Measurements from ENCODE around the gene MRPL42. TPM values are rescaled to one million over a fixed set of nuclear protein-coding genes. Genes with fewer than 3 reads are reported as not detected.

Gene MRPL42
- total RNA-seq, 1 experiment from 2014 or later = 117 TPM

DNA sequence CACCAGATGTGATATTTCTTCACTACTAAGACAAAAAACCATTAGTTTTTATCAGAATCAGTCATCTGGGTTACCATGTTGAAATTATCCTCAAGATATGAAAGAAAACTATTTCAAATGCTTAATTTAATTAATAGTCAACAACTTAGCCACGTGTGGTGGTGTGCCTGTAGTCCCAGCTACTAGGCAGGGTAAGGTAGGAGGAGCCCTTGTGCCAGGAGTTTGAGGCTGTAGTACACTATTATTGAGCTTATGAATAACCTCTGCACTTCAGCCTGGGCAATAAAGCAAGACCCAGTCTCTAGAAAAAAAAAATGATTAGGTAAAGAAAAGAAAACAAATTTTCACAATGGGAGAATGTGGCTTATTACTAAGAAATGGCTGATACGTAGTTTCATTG is 33.4 kb downstream of the MRPL42 start:
- peaks cover 2% of the 10 kb centered on the region for H3K36me3 ChIP-seq (replicated peaks; ENCODE audit: control insufficient read depth, insufficient read depth, low read length)
- DNase-seq = no peak
- H3K27me3 ChIP-seq (ENCODE audit: control insufficient read depth, insufficient read depth, low read length) = no peaks in the 10 kb centered on the region
- no peak overlapping the region for H3K4me3 ChIP-seq (ENCODE audit: insufficient read depth, low read depth, low read length)

GRCh38 chr12:93502802-93503623 is 35.7 kb downstream of the MRPL42 start:
- H3K36me3 ChIP-seq (replicated peaks; ENCODE audit: control insufficient read depth, insufficient read depth, low read length) = peaks cover 2% of the 10 kb centered on the region
- no peak for DNase-seq
- no peaks in the 10 kb centered on the region for H3K27me3 ChIP-seq (ENCODE audit: control insufficient read depth, insufficient read depth, low read length)
- no peak overlapping the region for H3K4me3 ChIP-seq (ENCODE audit: insufficient read depth, low read depth, low read length)

DNA sequence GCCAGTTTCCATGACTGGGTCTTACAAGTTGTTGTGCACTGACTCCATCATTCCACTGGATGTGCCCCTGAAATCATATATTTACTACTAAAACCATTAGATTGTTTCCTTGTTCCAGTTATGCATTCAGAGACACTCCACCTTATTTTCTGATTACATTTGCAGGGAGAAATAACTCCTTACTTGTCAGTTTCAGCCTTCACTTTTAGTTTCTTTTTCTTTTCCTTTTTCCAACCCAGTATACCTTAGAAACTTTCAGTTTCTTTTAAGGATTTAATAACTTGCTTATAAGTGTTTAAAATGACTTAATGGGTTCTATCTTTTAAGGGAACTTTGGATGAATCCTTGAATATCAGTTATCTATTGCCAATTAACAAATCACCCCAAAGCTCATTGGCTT is 39.9 kb downstream of the MRPL42 start:
- Histone ChIP-seq H3K36me3 (replicated peaks; ENCODE audit: control insufficient read depth, insufficient read depth, low read length) (peaks cover 2% of the 10 kb centered on the region), H3K4me3 (ENCODE audit: insufficient read depth, low read depth, low read length) (no peak overlapping the region), H3K27me3 (ENCODE audit: control insufficient read depth, insufficient read depth, low read length) (no peaks in the 10 kb centered on the region)
- no peak for DNase-seq

- Histone ChIP-seq H3K4me3 (ENCODE audit: insufficient read depth, low read depth, low read length) (no peak overlapping the region), H3K36me3 (replicated peaks; ENCODE audit: control insufficient read depth, insufficient read depth, low read length) (no peaks in the 10 kb centered on the region; the same call in 1 of the 2 replicates), H3K27me3 (ENCODE audit: control insufficient read depth, insufficient read depth, low read length) (no peaks in the 10 kb centered on the region)
- no peak for DNase-seq
These were observed 42.2 kb downstream of the MRPL42 start for GRCh38 chr12:93509506-93509905.

- H3K36me3 ChIP-seq (replicated peaks; ENCODE audit: control insufficient read depth, insufficient read depth, low read length) = no peaks in the 10 kb centered on the region
- no peaks in the 10 kb centered on the region for H3K27me3 ChIP-seq (ENCODE audit: control insufficient read depth, insufficient read depth, low read length)
- H3K4me3 ChIP-seq (ENCODE audit: insufficient read depth, low read depth, low read length) = no peak overlapping the region
- DNase-seq = no peak
These were observed 47.5 kb downstream of the MRPL42 start for GRCh38 chr12:93514853-93515252.

- Histone ChIP-seq H3K4me3 (ENCODE audit: insufficient read depth, low read depth, low read length) (no peak overlapping the region), H3K27me3 (ENCODE audit: control insufficient read depth, insufficient read depth, low read length) (no peaks in the 10 kb centered on the region), H3K36me3 (replicated peaks; ENCODE audit: control insufficient read depth, insufficient read depth, low read length) (no peaks in the 10 kb centered on the region)
- DNase-seq = no peak
These were observed 51.4 kb downstream of the MRPL42 start for GRCh38 chr12:93518725-93519124.

DNA sequence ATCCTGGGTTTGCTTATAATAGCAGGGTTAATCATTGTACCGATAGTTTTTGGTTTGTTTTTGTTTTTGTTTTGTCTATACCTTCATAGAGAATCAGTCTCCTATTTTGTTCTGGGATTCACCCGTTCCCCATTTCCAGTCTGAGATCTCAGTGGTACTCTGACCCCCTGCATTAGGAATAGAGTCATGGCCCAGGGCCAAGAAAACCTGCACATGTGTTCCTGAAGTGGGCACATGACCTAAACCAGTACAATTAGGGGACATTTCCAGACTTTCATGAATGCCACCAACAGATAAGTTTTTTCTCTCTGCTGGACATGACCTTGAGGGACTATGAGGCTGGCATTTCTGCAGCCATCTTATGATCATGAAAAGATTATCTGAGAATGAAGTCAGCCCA is 52.5 kb downstream of the MRPL42 start:
- Histone ChIP-seq H3K27me3 (ENCODE audit: control insufficient read depth, insufficient read depth, low read length) (no peaks in the 10 kb centered on the region), H3K4me3 (ENCODE audit: insufficient read depth, low read depth, low read length) (no peak overlapping the region), H3K36me3 (replicated peaks; ENCODE audit: control insufficient read depth, insufficient read depth, low read length) (no peaks in the 10 kb centered on the region)
- no peak for DNase-seq

DNA sequence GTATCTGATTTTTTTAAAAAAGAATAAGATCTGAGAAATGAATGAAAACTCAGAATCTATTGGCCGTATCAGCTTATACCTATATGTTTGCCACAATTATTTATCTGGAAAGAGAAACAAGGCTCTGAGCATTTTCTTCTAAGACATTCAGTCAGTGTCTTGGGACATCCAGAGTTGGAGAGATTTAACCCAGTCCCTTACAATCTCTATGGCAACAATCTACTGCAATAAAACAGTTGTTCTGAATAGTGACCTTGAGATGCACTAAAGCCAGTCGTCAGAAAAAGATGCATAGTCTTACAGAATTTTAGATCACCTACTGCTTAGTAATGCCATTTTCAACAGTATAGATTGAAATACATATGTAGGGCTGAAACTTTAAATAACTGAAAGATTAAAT is 53.1 kb downstream of the MRPL42 start:
- H3K4me3 ChIP-seq (ENCODE audit: insufficient read depth, low read depth, low read length) = no peak overlapping the region
- no peak for DNase-seq
- no peaks in the 10 kb centered on the region for H3K36me3 ChIP-seq (replicated peaks; ENCODE audit: control insufficient read depth, insufficient read depth, low read length)
- no peaks in the 10 kb centered on the region for H3K27me3 ChIP-seq (ENCODE audit: control insufficient read depth, insufficient read depth, low read length)

GRCh38 chr12:93521225-93522080 is 54.1 kb downstream of the MRPL42 start:
- H3K4me3 ChIP-seq (ENCODE audit: insufficient read depth, low read depth, low read length) = no peak overlapping the region
- peak; percentile 46 for DNase-seq

DNA sequence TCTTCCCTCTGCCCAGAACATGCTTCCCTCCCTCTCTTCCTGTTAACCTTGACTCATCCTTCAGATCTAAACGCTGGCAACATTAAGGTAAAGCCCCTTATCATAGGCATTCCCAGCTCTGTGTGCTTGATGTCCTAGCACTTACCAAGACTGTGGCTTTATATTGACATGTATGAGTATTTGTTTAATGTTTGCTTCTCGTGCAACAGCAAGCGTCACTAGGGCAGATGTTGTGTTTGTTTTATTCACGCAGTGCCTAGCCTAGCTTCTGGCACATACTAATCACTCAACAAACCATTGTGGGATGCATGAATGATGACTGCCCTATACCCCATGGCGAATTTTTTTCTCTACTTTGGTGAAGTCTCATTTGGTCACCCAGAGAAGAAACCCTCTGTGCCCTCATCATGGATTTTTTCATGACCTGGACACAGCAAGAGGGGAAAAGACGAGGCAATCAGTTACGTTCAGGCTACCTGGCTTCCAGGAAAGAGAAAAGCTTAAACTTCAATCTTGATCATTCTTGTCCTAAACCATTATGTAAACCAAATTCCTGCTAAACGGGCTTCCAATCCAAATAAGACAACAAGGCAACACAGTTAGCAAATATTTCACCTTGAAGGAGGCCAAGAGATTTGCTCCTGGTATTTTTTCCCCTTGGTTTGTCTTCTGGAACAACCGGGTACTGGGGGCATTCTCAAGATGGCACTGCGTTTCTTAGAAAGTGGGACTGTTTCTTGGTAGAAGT is 57.2 kb downstream of the MRPL42 start:
- no peaks in the 10 kb centered on the region for H3K27me3 ChIP-seq (ENCODE audit: control insufficient read depth, insufficient read depth, low read length)
- H3K36me3 ChIP-seq (replicated peaks; ENCODE audit: control insufficient read depth, insufficient read depth, low read length) = no peaks in the 10 kb centered on the region
- no peak overlapping the region for H3K4me3 ChIP-seq (ENCODE audit: insufficient read depth, low read depth, low read length)
- DNase-seq = no peak

More at GRCh38 chr12:93521225-93522080, 54.1 kb downstream of the MRPL42 start:
- Histone ChIP-seq H3K36me3 (replicated peaks; ENCODE audit: control insufficient read depth, insufficient read depth, low read length) (no peaks in the 10 kb centered on the region), H3K27me3 (ENCODE audit: control insufficient read depth, insufficient read depth, low read length) (no peaks in the 10 kb centered on the region)

GRCh38 chr12:93526786-93527428 is 59.6 kb downstream of the MRPL42 start:
- DNase-seq = no peak
- Histone ChIP-seq H3K4me3 (ENCODE audit: insufficient read depth, low read depth, low read length) (no peak overlapping the region), H3K27me3 (ENCODE audit: control insufficient read depth, insufficient read depth, low read length) (no peaks in the 10 kb centered on the region), H3K36me3 (replicated peaks; ENCODE audit: control insufficient read depth, insufficient read depth, low read length) (no peaks in the 10 kb centered on the region)

GRCh38 chr12:93530358-93530757 is 63.0 kb downstream of the MRPL42 start:
- DNase-seq = no peak
- no peaks in the 10 kb centered on the region for H3K36me3 ChIP-seq (replicated peaks; ENCODE audit: control insufficient read depth, insufficient read depth, low read length)
- H3K27me3 ChIP-seq (ENCODE audit: control insufficient read depth, insufficient read depth, low read length) = no peaks in the 10 kb centered on the region
- H3K4me3 ChIP-seq (ENCODE audit: insufficient read depth, low read depth, low read length) = no peak overlapping the region

- H3K36me3 ChIP-seq (replicated peaks; ENCODE audit: control insufficient read depth, insufficient read depth, low read length) = no peaks in the 10 kb centered on the region
- H3K4me3 ChIP-seq (ENCODE audit: insufficient read depth, low read depth, low read length) = no peak overlapping the region
- H3K27me3 ChIP-seq (ENCODE audit: control insufficient read depth, insufficient read depth, low read length) = no peaks in the 10 kb centered on the region
- no peak for DNase-seq
These were observed 66.0 kb downstream of the MRPL42 start for GRCh38 chr12:93533310-93533709.

DNA sequence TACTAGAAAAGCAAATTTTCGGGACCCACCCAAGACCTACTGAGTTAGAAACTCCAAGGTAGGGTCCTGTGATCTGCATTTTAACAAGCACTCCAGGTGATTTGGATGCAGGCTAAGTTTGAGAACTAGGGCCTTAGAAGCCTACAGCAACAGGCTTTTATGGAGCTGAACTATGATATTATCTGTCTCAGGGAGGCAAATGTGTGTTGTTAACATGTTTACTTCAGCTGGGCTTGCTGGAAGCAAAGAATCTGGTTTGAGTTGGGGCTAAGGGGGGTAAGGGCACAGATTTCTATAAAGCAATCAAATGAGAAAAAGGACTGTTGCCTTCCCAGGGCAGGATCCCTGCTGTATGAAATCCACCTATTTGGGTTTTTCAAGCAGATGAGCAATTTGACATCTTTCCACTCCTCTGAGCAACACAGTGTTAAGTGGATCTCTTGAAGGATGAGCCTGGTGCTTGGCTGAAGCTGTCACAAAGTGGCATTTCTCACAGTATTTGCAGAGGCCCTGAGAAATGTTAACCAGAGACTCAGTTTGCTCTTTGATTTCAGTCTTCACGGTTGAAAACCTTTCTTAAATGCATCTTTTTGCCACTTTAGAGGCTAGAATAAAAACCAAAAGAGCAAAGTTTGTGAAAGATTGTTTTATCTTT is 68.9 kb downstream of the MRPL42 start:
- no peak for DNase-seq
- Histone ChIP-seq H3K4me3 (ENCODE audit: insufficient read depth, low read depth, low read length) (no peak overlapping the region), H3K27me3 (ENCODE audit: control insufficient read depth, insufficient read depth, low read length) (no peaks in the 10 kb centered on the region), H3K36me3 (replicated peaks; ENCODE audit: control insufficient read depth, insufficient read depth, low read length) (no peaks in the 10 kb centered on the region)

All from H7 (cell line).